Neural crest cell (in vitro differentiated cells): ENCODE data around the gene KRTAP20-4. TPM values are rescaled to one million over a fixed set of nuclear protein-coding genes. Genes with fewer than 3 reads are reported as not detected.

Experiments
- DNase-seq: peaks from one replicate; pipeline ENCODE4 v3.0.0; 2021; ENCODE audit warnings: low read depth, mixed read lengths, low spot score
- H3K27ac Mint-ChIP-seq: one replicate; pipeline ENCODE4 v1.8.0; 2021; ENCODE audit warnings: mild to moderate bottlenecking, mixed read lengths; ENCODE audit not compliant: unreplicated experiment
- H3K27me3 Mint-ChIP-seq: 2 replicates; pipeline ENCODE4 v1.8.0; 2021; ENCODE audit warnings: low read depth, mild to moderate bottlenecking, mixed read lengths
- H3K36me3 Mint-ChIP-seq: 2 replicates; pipeline ENCODE4 v1.8.0; 2021; ENCODE audit warnings: low read depth, mild to moderate bottlenecking, mixed read lengths
- H3K4me1 Mint-ChIP-seq: 2 replicates; pipeline ENCODE4 v1.8.0; 2021; ENCODE audit warnings: mixed read lengths
- H3K4me3 Mint-ChIP-seq: one replicate; pipeline ENCODE4 v1.8.0; 2021; ENCODE audit warnings: mild to moderate bottlenecking, mixed read lengths
- H3K9me3 Mint-ChIP-seq: 2 replicates; pipeline ENCODE4 v1.8.0; 2021; ENCODE audit warnings: mixed read lengths
- total RNA-seq: library from RNA; stranded (reverse); gene quantifications from 2 replicates; pipeline ENCODE4 v1.2.1, GENCODE V29; 2021
- TF ChIP-seq, protein P1 (sequence below): fragments of 200-600 bp; sonication (generic); conservative IDR thresholded peaks from 2 replicates; pipeline ENCODE4 v1.5.0; 2021; ENCODE audit warnings: antibody characterized with exemption, mild to moderate bottlenecking

Gene KRTAP20-4
- total RNA-seq, 1 donor from 2014 or later, result not detected

- no peak for DNase-seq
- peaks cover 28% of the 10 kb centered on the region for H3K9me3 Mint-ChIP-seq
- H3K4me1 Mint-ChIP-seq, result no peaks in the 10 kb centered on the region
- H3K36me3 Mint-ChIP-seq, result no peaks in the 10 kb centered on the region
- H3K27ac Mint-ChIP-seq, result no peak within 1 kb of the TSS
- H3K4me3 Mint-ChIP-seq, result no peak within 1 kb of the TSS
- H3K27me3 Mint-ChIP-seq, result no peaks in the 10 kb centered on the region
- TF ChIP-seq, protein P1, sequence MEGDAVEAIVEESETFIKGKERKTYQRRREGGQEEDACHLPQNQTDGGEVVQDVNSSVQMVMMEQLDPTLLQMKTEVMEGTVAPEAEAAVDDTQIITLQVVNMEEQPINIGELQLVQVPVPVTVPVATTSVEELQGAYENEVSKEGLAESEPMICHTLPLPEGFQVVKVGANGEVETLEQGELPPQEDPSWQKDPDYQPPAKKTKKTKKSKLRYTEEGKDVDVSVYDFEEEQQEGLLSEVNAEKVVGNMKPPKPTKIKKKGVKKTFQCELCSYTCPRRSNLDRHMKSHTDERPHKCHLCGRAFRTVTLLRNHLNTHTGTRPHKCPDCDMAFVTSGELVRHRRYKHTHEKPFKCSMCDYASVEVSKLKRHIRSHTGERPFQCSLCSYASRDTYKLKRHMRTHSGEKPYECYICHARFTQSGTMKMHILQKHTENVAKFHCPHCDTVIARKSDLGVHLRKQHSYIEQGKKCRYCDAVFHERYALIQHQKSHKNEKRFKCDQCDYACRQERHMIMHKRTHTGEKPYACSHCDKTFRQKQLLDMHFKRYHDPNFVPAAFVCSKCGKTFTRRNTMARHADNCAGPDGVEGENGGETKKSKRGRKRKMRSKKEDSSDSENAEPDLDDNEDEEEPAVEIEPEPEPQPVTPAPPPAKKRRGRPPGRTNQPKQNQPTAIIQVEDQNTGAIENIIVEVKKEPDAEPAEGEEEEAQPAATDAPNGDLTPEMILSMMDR, result no peak
Measured at GRCh38 chr21:30642564-30642963, 22.1 kb downstream of the KRTAP20-4 start, which contains the start of gene KRTAP20-3. Gene KRTAP20-3, plus strand, starts transcription at chr21:30642864.

DNA sequence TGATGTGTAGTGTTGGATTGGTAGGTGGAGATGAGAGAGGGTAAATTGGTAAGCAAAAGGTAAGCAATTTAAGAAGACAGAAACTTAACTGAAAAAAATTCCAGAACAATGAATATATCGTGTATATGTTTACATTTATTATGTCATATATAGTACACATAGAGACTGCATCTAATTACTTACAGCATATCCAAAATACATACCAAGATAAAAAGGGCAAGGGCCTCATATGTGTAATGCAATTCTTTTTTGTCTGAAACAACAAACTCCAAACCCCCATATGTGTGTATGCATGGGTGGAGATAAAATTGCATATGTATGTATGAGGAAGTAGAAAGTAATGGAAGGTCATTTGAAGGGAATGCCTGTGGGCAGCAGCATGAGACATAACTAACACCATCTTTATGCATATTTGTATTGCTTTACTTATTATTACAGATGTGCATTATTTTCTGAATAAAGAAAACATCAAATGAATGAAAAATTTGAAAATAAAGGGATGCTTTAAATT, 26.5 kb downstream of the KRTAP20-4 start:
- Mint-ChIP-seq H3K36me3 (peaks cover 4% of the 10 kb centered on the region), H3K27me3 (peaks cover 2% of the 10 kb centered on the region), H3K27ac (no peak overlapping the region), H3K4me1 (no peaks in the 10 kb centered on the region), H3K9me3 (peaks cover 25% of the 10 kb centered on the region), H3K4me3 (no peak overlapping the region)
- TF ChIP-seq, protein P1, result no peak
- DNase-seq, result no peak

DNA sequence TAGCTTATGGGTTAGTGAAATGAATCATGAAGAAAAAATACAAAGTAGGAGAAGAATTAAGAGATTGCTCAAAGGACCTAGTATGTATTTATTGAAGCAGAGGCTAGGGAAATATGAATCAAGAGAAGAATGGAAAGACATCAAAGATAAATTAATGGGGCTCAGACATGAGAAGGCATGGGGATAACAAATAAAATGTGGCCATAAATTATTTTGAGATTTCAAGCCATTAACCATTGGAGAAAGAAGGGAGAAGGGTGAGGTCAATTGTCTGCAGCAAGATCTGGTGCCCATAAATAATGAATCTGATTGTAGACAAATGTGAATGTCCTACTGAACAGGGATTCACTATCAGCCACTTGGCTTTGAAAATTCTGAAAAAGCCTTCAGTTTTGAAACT, 32.5 kb downstream of the KRTAP20-4 start:
- Mint-ChIP-seq H3K4me3 (no peak overlapping the region), H3K27me3 (peaks cover 5% of the 10 kb centered on the region), H3K27ac (no peak overlapping the region), H3K4me1 (no peaks in the 10 kb centered on the region), H3K36me3 (peaks cover 4% of the 10 kb centered on the region), H3K9me3 (peaks cover 17% of the 10 kb centered on the region)
- DNase-seq, result no peak
- TF ChIP-seq, protein P1, result no peak

DNA sequence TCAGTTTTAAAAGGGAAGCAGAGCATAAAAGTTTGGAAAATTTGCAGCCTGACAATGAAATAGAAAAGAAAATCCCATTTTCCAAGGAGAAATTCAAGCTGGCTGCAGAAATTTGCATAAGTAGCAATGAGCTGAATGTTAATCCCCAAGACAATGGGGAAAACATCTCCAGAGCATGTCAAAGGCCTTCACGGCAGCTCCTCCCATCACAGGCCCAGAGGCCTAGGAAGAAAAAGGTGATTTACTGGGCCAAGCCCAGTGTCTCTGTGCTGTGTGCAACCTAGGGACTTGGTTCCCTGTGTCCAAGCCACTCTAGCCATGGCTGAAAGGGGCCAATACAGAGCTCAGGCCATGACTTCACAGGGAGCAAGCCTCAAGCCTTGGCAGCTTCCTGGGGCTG, 48.3 kb downstream of the KRTAP20-4 start:
- TF ChIP-seq, protein P1, result no peak
- Mint-ChIP-seq H3K4me1 (no peaks in the 10 kb centered on the region), H3K36me3 (peaks cover 7% of the 10 kb centered on the region), H3K9me3 (peaks cover 29% of the 10 kb centered on the region), H3K27me3 (no peaks in the 10 kb centered on the region), H3K4me3 (no peak overlapping the region), H3K27ac (no peak overlapping the region)
- DNase-seq, result no peak

Other genes starting within 250 kb of the KRTAP20-4 start
- not detected in 2 replicates for gene KRTAP13-2, start 248.4 kb upstream of the KRTAP20-4 start, total RNA-seq
- not detected in 2 replicates for gene KRTAP13-1, start 224.6 kb upstream of the KRTAP20-4 start, total RNA-seq
- gene KRTAP13-3, start 194.7 kb upstream of the KRTAP20-4 start, total RNA-seq, result not detected in 2 replicates
- not detected in 2 replicates for gene KRTAP13-4, start 190.4 kb upstream of the KRTAP20-4 start, total RNA-seq
- not detected in 2 replicates for gene KRTAP15-1, start 180.4 kb upstream of the KRTAP20-4 start, total RNA-seq
- gene KRTAP19-1, start 140.3 kb upstream of the KRTAP20-4 start, total RNA-seq, result not detected in 2 replicates
- gene KRTAP19-2, start 133.2 kb upstream of the KRTAP20-4 start, total RNA-seq, result not detected in 2 replicates
- not detected in 2 replicates for gene KRTAP19-3, start 128.6 kb upstream of the KRTAP20-4 start, total RNA-seq
- gene KRTAP19-4, start 123.5 kb upstream of the KRTAP20-4 start, total RNA-seq, result not detected in 2 replicates
- not detected in 2 replicates for gene KRTAP19-5, start 118.5 kb upstream of the KRTAP20-4 start, total RNA-seq
- gene KRTAP19-6, start 78.8 kb upstream of the KRTAP20-4 start, total RNA-seq, result not detected in 2 replicates
- not detected in 2 replicates for gene KRTAP19-7, start 59.3 kb upstream of the KRTAP20-4 start, total RNA-seq
- not detected in 2 replicates for gene KRTAP22-2, start 30.2 kb upstream of the KRTAP20-4 start, total RNA-seq
- not detected in 2 replicates for gene KRTAP6-3, start 28.2 kb upstream of the KRTAP20-4 start, total RNA-seq
- not detected in 2 replicates for gene KRTAP6-2, start 21.7 kb upstream of the KRTAP20-4 start, total RNA-seq
- gene KRTAP22-1, start 19.5 kb upstream of the KRTAP20-4 start, total RNA-seq, result not detected in 2 replicates
- gene KRTAP6-1, start 6.7 kb upstream of the KRTAP20-4 start, total RNA-seq, result not detected in 2 replicates
- gene KRTAP20-1, start 4.2 kb upstream of the KRTAP20-4 start, total RNA-seq, result not detected in 2 replicates
- gene KRTAP20-2, start 14.6 kb downstream of the KRTAP20-4 start, total RNA-seq, result not detected in 2 replicates
- not detected in 2 replicates for gene KRTAP20-3, start 22.2 kb downstream of the KRTAP20-4 start, total RNA-seq
- not detected in 2 replicates for gene KRTAP21-3, start 98.2 kb downstream of the KRTAP20-4 start, total RNA-seq
- not detected in 2 replicates for gene KRTAP21-2, start 126.6 kb downstream of the KRTAP20-4 start, total RNA-seq
- not detected in 2 replicates for gene KRTAP21-1, start 134.8 kb downstream of the KRTAP20-4 start, total RNA-seq
- gene KRTAP8-1, start 192.6 kb downstream of the KRTAP20-4 start, total RNA-seq, result not detected in 2 replicates
- gene KRTAP7-1, start 209.1 kb downstream of the KRTAP20-4 start, total RNA-seq, result not detected in 2 replicates